ENCODE results near the gene UROS.

Gene UROS

DNA sequence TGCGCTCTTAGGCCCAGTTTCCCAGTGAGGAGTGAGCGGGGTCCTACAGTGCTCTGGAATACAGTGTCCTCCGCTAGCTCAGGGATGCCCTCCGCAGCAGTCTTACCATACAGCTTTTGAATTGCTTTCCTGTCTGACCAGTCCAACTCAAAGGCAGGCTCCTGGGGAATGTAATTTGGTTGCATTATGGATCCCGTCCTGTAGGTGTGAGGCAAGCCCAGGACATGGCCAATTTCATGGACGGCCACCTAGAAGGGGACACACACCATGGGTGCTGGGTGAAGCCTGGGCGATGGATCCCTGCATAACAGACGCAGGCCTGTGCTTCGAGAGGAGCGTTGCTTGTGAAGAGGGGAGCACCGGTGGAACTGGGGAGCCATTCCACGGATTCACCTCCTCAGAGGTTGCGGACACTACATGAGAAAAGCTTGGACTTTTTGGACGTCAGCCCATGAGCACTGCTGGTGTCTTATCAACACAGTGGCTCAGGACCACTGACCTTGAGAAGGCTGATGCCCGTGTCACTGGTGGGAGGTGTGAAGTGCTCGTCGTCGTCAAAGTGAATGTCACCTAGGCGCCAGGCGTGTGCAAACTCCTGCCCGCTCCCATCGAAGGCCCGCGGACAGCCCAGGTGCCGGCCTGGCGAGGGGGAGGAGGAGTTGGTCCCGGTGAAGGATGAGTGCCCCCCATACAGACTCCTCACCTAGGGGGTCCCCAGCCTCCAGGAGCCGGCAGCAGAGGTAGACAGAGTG, 50.8 kb downstream of the UROS start:
- TF ChIP-seq, protein P1, sequence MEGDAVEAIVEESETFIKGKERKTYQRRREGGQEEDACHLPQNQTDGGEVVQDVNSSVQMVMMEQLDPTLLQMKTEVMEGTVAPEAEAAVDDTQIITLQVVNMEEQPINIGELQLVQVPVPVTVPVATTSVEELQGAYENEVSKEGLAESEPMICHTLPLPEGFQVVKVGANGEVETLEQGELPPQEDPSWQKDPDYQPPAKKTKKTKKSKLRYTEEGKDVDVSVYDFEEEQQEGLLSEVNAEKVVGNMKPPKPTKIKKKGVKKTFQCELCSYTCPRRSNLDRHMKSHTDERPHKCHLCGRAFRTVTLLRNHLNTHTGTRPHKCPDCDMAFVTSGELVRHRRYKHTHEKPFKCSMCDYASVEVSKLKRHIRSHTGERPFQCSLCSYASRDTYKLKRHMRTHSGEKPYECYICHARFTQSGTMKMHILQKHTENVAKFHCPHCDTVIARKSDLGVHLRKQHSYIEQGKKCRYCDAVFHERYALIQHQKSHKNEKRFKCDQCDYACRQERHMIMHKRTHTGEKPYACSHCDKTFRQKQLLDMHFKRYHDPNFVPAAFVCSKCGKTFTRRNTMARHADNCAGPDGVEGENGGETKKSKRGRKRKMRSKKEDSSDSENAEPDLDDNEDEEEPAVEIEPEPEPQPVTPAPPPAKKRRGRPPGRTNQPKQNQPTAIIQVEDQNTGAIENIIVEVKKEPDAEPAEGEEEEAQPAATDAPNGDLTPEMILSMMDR (IDR thresholded peaks at IDR 0.05; ENCODE audit: low read depth, low read length, missing control alignments): no peak
- no peak for DNase-seq (ENCODE audit: extremely low read depth, low read depth)
- no peak overlapping the region for H3K4me3 ChIP-seq (replicated peaks; ENCODE audit: low read depth, low read length)

DNA sequence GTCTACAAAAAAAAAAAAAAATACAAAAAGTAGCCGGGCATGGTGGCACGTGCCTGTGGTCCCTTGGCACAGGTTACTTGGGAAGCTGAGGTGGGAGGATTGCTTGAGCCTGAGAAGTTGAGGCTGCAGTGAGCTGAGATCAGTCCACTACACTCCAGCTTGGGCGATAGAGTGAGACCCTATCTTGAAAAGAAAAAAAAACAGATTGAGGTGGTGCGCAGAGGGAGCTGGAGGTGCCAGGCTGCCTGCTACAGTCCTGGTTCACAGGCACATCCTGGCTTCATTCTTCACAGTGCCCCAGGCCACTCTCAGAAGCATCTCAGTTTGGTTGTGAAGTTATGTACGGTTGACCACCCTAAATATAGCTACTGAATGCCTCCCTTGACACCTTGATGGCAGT, 52.2 kb downstream of the UROS start:
- no peak for DNase-seq (ENCODE audit: extremely low read depth, low read depth)
- H3K4me3 ChIP-seq (replicated peaks; ENCODE audit: low read depth, low read length): no peak overlapping the region
- TF ChIP-seq, protein P1 (IDR thresholded peaks at IDR 0.05; ENCODE audit: low read depth, low read length, missing control alignments): no peak

DNA sequence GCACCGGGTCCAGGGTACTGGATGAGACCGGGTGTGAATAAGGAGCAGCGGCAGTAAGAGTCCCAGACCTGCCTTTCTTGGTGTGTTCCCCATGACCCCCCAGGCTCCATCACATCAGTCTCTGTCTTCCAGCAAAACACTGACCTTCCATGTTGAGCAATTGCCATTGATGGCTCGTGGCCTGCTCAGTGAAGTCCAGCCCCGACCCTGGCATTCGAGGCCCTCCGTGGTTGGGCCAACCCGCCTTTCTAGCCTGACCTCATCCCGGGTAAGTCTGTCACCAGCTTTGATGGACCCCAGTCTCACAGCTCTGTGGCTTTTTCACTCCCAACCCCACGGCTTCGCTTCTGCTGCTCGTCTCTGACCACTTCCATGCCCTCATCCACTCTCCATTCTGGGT, 53.9 kb downstream of the UROS start:
- TF ChIP-seq, protein P1 (IDR thresholded peaks at IDR 0.05; ENCODE audit: low read depth, low read length, missing control alignments): no peak
- no peak overlapping the region for H3K4me3 ChIP-seq (replicated peaks; ENCODE audit: low read depth, low read length)
- DNase-seq (ENCODE audit: extremely low read depth, low read depth): no peak

DNA sequence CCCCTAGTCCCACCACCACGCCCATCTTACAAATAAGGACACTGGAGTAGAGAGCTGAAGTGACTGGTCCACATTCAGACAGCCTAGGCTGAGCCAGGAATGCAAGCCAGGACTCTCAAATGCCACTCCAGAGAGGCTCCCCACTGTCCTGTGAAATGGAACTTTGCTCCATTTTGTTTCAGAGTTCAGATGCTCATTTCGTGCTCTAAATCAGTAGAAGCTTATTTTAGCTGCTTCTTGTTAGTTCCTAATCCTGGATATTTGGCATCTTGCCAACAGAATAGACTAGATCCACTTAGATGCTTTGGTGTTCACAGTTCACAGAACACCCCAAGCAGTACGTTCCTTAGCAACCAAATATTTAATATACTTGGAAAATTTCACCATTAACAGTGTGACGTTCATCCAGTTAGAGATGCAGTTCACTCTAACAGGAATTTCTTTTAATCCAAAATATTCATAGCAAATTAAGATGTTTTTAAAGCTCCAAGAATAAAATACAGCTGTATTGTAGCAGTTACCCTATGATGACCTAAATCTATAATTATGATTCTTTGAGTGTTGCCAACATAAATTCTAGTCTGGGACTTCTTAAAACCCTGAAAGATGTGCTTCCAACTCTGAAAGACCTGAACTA, 54.7 kb downstream of the UROS start:
- DNase-seq (ENCODE audit: extremely low read depth, low read depth): no peak
- TF ChIP-seq, protein P1 (IDR thresholded peaks at IDR 0.05; ENCODE audit: low read depth, low read length, missing control alignments): no peak
- no peak overlapping the region for H3K4me3 ChIP-seq (replicated peaks; ENCODE audit: low read depth, low read length)

DNA sequence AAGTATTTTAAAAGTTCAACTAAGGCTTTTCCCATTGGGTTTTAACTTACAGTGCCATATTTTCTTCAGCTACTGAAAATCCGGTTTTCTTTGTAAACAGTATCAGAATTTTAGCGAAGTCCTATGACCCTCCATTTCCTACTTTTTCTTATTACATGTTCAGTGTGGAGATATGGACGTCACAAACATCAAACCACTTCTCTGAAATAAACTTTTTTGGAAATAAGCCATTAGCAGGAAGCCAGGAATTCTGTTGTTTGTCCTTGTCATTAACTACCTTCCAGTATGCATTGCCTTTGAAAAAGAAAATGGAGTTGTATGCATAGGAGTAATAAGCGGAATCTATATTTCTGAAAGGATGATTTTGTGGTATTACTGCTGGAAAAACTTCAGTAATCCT, 56.5 kb downstream of the UROS start:
- H3K4me3 ChIP-seq (replicated peaks; ENCODE audit: low read depth, low read length): no peak overlapping the region
- TF ChIP-seq, protein P1 (IDR thresholded peaks at IDR 0.05; ENCODE audit: low read depth, low read length, missing control alignments): no peak
- DNase-seq (ENCODE audit: extremely low read depth, low read depth): no peak

DNA sequence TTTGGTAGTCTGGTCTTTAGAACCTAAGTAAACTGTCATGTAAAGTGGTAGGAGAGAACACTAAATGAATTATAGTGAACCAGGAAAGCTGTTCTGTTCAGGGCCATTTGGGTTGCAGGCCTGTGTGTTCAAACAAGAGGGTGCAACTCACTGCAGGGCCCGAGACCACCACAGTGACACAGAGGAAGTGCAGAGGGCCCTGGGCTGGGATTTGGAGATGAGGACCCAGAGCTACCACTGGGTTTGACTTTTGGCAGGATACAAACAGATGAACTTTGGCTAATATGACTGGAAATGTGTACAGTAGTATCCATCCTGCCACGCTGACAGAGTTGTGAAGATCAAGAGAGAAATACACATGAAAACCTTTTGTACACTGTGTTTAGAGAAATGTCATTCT, 57.2 kb downstream of the UROS start:
- no peak overlapping the region for H3K4me3 ChIP-seq (replicated peaks; ENCODE audit: low read depth, low read length)
- no peak for DNase-seq (ENCODE audit: extremely low read depth, low read depth)
- TF ChIP-seq, protein P1 (IDR thresholded peaks at IDR 0.05; ENCODE audit: low read depth, low read length, missing control alignments): no peak

Data from HFF-Myc (cell line).